Stimulated activated CD4-positive, alpha-beta T cell treated with anti-CD3 and anti-CD28 coated beads, Interleukin-2, amount 100 ng/mL, for 4 hours (primary cell): ENCODE data around the gene BPTF.
"Not testable (repeated sequence)": the region's sequence is repeated elsewhere in the genome, so short reads cannot be mapped to it uniquely, and the experiment has no call there.

Experiments used
- DNase-seq: peaks from one replicate; pipeline ENCODE4 v3.0.0-alpha.2; 2020; ENCODE audit warnings: low read depth

Gene BPTF, protein sequence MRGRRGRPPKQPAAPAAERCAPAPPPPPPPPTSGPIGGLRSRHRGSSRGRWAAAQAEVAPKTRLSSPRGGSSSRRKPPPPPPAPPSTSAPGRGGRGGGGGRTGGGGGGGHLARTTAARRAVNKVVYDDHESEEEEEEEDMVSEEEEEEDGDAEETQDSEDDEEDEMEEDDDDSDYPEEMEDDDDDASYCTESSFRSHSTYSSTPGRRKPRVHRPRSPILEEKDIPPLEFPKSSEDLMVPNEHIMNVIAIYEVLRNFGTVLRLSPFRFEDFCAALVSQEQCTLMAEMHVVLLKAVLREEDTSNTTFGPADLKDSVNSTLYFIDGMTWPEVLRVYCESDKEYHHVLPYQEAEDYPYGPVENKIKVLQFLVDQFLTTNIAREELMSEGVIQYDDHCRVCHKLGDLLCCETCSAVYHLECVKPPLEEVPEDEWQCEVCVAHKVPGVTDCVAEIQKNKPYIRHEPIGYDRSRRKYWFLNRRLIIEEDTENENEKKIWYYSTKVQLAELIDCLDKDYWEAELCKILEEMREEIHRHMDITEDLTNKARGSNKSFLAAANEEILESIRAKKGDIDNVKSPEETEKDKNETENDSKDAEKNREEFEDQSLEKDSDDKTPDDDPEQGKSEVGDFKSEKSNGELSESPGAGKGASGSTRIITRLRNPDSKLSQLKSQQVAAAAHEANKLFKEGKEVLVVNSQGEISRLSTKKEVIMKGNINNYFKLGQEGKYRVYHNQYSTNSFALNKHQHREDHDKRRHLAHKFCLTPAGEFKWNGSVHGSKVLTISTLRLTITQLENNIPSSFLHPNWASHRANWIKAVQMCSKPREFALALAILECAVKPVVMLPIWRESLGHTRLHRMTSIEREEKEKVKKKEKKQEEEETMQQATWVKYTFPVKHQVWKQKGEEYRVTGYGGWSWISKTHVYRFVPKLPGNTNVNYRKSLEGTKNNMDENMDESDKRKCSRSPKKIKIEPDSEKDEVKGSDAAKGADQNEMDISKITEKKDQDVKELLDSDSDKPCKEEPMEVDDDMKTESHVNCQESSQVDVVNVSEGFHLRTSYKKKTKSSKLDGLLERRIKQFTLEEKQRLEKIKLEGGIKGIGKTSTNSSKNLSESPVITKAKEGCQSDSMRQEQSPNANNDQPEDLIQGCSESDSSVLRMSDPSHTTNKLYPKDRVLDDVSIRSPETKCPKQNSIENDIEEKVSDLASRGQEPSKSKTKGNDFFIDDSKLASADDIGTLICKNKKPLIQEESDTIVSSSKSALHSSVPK (N-terminal part only)

DNA sequence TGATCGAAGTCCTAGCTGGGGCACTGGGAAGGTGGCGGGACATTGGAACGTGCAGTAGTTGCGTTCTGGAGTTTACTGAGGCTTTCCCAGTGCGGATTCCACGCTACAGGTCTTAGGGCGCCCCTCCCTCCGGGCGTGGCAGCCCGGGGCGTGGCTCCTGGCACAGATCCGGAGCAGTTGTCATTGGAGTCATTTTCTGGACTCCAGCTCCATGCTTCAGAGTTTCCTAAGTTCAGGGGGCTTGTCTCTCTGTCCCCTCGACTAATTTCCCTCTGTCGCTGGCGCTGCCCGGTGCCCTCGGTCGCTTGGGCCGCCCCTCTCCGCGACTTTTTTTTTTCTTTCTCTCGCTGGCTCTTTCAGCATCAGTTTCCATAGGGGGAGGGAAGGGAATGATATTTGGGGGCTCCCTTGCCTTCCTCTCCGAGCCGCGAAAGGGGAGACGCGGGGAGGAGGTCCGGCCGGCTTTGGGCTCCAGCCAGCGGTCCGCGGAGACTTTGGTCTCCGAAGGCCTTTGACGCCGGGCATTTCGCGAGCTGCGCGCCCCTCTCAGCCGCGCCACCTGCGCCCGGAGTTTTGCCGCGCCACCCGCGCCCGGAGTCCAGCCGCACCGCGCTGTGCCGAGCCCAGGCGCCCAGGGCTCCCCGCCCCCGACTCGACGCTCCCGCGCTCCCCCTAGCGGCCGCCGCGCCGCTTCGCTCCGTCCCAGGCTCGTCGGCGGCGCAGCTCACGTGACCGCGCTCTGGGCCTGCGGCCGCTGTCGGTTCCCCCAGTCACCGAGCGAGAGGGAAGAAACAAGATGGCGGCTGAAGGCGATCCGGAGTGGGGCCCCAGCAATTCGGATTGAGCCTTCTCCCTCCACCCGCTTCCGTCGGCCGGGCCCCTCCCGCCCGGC lies at the start of gene BPTF:
BPTF (plus strand) TSS at position 769 of the 892 bp plus-strand sequence. CDS start 222 bp downstream, outside the sequence.
- peak; percentile 83 for DNase-seq

DNA sequence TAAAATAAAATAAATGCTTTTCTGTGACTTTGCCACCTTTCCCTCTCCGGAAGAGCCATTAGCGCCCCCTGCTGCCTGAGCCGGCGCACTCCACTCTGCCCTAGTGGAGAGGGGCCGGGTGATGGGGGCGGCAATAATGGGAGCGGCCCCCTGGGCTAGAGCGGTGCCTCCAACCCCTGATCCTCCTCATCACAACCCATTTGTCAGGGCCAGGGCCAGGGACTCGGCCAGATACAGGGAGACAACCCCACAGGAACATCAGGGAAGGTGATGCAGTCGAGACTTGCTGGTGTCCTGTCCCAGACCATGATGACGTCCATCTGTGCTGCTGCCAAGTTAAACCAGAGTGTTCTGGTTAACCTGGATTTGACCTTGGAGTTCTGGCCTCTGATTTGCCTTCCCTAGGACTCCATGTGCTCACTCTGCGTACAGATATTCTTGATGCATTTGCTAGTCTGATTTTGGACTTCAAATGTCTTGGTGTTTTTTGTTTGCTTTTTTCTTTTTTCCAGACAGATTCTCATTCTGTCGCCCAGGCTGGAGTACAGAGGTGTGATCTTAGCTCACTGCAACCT lies 46.1 kb upstream of the BPTF start:
- no peak for DNase-seq

DNA sequence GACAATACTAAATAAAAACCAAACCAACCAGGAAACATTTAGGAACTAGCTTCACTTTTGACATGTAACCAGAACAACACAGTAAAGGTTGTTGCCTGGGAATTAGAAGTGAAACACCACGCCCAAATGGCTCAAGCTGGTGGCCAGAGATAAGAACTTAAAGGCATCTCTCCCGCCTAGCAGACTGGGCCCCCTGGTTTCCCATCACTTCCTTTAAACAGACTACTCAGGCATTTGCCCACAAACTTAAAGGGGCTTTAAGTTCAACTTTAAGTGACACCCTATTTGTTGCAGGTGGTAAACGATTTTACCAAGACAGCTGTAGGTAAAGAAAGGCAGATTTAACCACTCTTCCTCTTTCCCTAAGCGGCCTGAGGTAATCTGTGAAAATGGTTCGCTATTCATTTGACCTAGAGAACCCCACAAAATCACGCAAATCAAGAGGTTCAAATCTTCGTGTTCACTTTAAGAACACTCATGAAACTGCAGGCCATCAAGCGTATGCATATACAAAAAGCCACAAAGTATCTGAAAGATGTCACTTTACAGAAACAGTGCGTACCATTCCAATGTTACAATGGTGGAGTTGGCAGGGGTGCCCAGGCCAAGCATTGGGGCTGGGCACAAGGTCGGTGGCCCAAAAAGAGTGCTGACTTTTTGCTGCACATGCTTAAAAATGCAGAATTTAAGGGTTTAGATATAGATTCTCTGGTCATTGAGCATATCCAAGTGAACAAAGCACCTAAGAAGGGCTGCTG lies 40.8 kb upstream of the BPTF start:
- DNase-seq, result no peak

DNA sequence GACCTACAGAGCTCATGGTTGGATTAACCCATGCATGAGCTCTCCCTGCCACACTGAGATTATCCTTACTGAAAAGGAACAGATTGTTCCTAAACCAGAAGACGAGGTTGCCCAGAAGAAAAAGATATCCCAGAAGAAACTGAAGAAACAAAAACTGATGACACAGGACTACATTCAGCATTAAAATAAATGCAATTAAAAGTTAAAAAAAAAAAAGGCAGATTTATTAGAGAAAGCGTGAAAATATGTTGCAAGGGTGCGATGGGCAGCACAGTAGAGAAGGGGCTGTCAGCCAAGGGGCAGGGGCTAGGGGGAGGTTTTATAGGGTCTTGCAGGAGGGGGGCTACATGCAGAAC lies 40.2 kb upstream of the BPTF start:
- no peak for DNase-seq

DNA sequence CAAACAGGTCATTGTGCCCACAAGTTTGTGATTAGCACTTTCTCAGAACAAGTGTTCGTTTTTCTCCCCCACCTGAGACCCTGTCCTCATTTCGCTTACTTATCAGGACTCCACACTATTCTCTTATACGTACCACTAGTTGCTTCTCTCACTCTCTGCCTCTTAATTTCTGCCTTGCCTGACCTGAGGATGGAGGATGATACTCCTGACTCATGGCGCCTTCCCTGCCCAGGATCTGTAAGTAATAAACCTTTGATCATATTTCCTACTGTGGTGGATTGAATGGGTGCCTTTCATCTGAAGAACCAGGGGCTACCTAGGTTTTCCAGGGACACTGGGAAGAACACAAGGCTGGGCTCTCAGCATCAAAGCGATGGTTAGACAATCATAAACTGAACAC lies 39.8 kb upstream of the BPTF start:
- no peak for DNase-seq

DNA sequence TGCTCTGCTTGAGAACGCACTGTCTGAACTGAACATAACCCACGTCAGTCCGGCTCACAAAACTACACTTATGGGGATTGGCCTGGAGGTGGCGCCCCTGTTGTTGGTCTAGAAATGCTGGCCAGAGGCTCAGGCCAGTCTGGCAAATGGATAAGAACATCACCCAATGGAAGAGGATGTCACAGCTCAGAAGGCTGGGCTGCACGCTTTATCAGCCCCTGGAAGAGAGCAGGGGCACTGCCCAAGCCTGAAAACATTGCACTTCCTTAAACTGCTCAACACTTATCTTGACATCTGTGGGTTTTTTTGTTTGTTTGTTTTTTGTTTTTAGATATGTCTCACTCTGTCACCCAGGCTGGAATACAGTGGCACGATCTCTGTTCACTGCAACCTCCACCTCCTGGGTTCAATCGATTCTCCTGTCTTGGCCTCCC lies 24.8 kb upstream of the BPTF start:
- DNase-seq, result no peak

DNA sequence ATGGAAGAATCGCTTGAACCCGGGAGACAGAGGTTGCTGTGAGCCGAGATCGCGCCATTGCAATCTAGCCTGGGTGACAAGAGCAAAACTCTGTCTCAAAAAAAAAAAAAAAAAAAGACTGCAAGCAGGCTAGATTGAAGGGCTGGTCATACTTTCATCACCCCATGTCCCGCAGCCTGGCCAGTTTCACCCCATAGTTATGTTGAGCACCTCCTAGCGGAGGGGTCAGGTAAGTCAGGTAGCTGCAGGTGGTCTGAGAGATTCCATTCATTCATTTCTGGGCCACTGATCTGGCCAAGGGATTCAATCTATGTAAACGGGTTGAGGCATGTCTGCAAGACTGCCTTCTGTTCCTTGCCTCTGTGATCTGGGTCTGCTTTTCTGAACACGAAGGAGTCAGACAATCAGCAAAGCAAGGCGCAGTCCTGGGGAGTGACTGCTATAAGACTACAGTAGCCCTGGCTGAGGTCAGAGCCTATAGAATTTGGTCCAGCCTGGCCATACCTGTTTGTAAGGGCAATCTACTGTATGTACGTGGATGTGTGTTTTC lies 23.6 kb upstream of the BPTF start:
- DNase-seq, result no peak

DNA sequence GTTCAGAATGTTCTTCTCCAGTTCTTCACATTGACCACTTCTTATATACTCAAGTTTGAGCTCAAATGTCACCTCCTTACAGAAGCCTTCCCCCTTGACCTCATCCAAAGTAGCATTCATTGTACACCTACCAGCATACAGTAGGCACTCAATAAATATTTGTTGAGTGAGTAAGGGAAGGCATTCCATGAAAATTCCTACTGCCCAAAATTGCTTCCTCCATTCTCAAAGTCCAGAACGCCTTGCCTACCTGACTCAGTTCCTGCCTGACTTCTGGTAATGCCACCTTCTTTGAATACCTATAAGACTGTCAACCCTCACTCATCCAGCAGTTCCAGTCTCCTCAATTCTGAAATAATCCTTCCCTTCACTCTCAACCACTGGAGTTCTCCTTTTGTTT lies 14.8 kb upstream of the BPTF start:
- DNase-seq, result no peak

DNA sequence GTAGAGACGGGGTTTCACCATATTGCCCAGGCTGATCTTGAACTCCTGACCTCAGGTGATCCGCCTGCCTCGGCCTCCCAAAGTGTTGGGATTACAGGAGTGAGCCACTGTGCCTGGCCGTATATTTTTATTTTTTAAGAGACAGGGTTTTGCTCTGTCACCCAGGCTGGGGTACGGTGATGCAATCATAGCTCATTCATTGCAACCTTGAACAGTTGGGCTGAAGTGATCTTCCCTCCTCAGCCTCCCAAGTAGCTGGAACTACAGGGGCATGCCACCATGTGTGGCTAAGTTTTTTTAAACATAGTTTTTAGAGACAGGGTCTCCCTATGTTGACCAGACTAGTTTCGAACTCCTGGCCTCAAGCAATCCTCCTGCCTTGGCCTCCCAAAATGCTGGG lies 12.9 kb upstream of the BPTF start:
- DNase-seq, result not testable (repeated sequence)

DNA sequence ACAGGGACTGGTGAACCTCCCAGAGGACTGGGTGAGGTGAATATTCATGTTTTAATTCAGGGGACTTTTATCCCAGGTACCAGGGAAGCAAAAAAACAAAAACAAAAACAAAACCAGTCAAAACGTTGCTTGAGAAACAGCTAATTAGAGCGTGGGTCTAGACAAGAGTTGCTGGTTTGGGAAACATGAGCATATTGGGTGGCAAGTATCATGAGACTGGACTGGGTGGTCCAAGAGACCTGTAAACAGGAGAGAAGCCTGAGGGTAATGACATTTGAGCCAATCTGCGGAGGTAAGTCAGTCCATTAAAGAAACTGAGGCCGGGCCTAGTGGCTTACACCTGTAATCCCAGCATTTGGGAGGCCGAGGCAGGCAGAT lies 11.5 kb upstream of the BPTF start:
- DNase-seq, result no peak

DNA sequence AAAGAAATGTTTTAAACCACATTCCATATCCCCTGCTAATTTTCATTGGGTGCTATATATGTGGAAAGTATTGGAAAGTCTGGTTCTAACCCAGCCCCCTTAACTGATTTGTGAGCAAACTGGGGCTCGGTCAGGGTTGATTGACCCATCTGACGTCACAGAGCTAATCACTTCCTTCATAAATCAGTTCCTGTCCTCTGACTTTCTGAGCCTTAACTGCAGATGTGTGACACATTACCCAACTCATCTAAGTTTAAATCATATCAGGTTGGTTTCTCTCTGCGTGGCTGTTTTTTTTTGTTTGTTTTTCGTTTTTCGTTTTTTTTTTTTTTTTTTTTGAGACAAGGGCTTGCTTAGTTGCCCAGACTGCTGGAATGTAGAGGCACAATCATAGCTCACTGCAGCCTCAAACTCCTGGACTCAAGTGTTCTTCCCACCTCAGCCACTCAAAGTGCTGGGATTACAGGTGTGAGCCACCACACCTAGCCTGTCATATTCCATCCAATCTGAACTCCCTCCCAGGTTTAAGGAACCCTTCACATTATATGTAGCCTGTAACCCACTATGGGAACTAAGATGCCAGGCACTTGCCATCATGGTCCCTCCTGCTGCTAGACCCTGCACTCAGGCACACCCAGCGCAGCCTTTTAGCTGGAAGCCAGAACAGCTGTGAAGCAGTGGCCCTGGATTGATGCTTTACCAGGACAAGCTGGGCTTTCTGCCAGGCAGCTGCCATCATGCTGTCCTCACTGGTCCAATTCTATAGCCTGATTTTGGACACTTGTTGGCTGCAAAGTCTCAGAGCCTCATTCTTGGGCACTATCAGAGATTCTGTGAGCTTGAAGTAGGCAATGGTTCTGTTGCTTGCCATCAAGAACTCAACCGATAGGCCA lies 6.9 kb upstream of the BPTF start:
- DNase-seq, result no peak

DNA sequence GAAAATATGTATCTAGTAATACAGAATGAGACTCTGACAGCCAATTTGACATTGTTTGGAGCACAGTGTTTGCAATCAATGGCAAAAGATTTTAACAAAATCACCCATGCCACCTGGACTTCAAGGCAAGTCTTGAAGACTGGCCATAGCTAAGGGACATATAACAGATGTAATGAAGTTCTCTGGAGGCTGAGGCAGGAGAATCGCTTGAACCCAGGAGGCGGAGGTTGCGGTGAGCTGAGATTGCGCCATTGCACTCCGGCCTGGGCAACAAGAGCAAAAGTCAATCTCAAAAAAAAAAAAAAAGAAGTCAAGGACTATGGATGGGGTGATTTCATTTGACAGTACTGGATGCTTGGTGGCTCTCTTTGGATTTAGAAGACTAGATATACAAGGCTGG lies 5.6 kb upstream of the BPTF start:
- no peak for DNase-seq

DNA sequence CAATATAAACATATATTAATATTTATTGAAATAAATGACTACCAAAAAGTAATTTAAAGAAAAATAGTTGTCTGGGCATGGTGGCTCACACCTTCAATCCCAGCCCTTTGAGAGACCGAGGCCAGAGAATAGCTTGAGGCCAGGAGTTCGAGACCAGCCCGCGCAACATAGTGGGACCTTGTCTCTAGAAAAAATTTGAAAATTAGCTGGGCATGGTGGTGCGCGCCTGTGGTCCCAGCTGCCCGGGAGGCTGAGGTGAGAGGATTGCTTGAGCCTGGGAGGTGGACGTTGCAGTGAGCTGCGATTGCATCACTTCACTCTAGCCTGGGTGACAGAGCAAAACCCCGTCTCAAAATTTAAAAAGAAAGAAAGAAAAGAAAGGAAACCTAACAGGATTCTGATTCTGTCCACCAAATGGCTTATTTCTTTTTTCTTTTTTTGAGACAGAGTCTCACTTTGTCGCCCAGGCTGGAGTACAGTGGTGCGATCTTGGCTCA lies 3.4 kb upstream of the BPTF start:
- no peak for DNase-seq

DNA sequence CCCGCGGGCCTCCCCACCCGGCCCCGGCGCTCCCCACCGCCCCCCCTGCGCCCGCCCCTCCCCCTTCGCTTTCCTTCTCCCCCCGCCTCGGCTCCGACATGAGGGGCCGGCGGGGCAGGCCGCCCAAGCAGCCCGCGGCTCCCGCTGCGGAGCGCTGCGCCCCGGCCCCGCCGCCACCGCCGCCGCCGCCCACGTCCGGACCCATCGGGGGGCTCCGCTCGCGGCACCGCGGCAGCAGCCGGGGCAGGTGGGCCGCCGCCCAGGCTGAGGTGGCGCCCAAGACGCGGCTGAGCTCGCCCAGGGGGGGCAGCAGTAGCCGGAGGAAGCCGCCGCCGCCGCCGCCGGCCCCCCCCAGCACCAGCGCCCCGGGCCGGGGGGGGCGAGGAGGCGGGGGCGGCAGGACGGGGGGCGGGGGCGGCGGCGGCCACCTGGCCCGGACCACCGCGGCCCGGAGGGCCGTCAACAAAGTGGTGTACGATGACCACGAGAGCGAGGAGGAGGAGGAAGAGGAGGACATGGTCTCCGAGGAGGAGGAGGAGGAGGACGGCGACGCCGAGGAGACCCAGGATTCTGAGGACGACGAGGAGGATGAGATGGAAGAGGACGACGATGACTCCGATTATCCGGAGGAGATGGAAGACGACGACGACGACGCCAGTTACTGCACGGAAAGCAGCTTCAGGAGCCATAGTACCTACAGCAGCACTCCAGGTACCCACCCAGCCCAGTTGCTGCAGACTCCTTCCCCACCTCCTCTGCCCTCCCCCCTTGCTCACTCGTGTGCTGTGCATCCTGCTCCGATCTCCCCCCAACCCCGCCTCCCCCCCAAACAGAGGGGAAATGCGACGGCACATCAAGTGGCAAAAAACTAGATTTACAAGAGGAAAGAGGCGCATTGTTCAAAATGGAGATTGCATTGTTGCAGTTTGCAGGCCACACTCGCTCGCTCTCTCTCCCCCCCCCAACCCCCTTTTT lies 611 bp downstream of the BPTF start:
- peak; percentile 22 for DNase-seq

DNA sequence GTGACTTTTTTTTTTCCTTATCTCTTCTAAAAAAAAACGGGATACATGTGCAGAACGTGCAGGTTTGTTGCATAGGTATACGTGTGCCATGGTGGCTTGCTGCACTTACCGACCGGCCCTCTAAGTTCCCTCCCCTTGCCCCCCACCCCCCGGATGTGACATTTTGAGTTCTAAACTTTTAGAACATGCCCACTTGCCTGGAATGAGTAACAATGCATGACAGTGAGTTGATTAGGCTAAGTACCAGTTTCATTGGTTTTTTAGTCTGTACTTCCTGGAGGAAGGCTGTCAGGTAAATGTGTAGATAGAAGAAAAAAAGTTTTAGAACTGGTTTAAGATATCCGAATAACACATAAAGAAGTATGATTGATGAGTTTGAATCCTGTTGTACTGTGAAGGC lies 4.0 kb downstream of the BPTF start:
- peak; percentile 17 for DNase-seq

DNA sequence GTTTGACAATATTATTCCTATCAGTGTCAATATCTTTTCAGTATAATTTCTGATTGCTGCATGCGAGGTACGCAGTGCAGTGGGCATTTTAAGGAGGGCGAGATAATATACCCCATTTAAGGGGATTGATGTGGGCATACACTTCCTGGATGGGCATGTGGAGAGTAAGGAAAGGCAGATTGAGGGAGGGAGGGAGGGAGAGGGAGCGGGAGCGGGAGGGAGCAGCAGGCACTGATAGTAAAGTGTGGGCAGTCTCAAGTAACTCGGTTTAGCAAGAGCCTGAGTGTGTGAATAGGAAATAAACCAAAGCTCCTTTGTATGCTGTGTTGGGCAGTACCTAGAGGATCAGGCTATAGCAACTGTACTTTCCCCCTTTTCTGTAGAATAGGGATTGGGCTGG lies 5.1 kb downstream of the BPTF start:
- DNase-seq, result no peak

DNA sequence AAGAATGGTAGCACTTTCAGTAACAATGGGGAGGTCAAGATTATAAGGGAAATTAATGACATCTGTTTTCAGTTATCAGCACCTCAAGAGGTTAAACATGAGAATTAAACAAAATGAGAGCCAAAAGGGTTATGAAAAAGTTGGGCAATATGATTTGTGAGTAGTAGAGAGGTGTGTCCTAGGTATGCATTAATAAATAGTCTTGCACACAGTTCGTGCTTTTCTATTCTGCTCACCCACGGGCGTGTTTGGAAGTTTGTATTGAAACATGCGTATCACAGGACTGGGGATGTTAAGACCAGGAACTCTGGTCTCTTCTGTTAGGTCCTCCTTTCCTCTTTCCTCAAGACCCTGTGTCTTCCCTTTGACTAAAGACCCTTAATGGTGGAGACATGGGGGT lies 6.0 kb downstream of the BPTF start:
- no peak for DNase-seq

DNA sequence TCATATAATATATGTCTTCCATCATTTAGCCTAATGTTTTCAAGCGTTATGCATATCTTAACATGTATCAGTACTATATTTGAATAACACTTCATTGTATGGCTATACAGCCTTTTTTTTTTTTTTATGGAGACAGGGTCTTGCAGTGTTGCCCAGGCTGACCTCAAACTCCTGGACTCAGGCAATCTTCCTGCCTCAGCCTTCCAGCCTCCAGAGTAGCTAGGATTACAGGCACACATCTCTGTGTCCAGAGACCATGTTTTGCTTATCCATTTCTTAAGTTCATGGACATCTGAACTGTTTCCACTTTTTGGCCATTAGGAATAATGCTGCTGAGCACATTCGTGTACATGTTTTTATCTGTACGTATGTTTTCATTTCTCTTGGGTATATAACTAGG lies 7.8 kb downstream of the BPTF start:
- DNase-seq, result no peak
